ENCODE measurements around the gene TJP3.
"Not testable (repeated sequence)": the region's sequence is repeated elsewhere in the genome, so short reads cannot be mapped to it uniquely, and the experiment has no call there.

The TJP3 gene

GRCh38 chr19:3708207-3708931 lies at the start of gene TJP3:
TJP3 (plus strand) TSS chr19:3708384; CDS start chr19:3728433, 20,049 bp downstream.
- no peak for DNase-seq (ENCODE audit: low read depth in 2 of 3, low spot score in 2 of 3)

- no peak for DNase-seq (ENCODE audit: low read depth in 2 of 3, low spot score in 2 of 3)
Observed at GRCh38 chr19:3658870-3659745, 49.1 kb upstream of the TJP3 start.

- no peak for DNase-seq (ENCODE audit: low read depth in 2 of 3, low spot score in 2 of 3)
Observed at GRCh38 chr19:3659746-3660112, 48.5 kb upstream of the TJP3 start.

- no peak for DNase-seq (ENCODE audit: low read depth in 2 of 3, low spot score in 2 of 3)
Observed at GRCh38 chr19:3660493-3661219, 47.5 kb upstream of the TJP3 start.

GRCh38 chr19:3661284-3662238 lies 46.6 kb upstream of the TJP3 start:
- no peak for DNase-seq (ENCODE audit: low read depth in 2 of 3, low spot score in 2 of 3)

GRCh38 chr19:3663838-3664237 lies 44.3 kb upstream of the TJP3 start:
- no peak for DNase-seq (ENCODE audit: low read depth in 2 of 3, low spot score in 2 of 3)

GRCh38 chr19:3664879-3665642 lies 43.1 kb upstream of the TJP3 start:
- DNase-seq (ENCODE audit: low read depth in 2 of 3, low spot score in 2 of 3) = no peak

GRCh38 chr19:3665681-3666544 lies 42.3 kb upstream of the TJP3 start:
- DNase-seq (ENCODE audit: low read depth in 2 of 3, low spot score in 2 of 3) = peak in 2 of 3 experiments; percentile 76 to 93

- DNase-seq (ENCODE audit: low read depth in 2 of 3, low spot score in 2 of 3) = not testable (repeated sequence)
Observed at GRCh38 chr19:3666545-3666856, 41.7 kb upstream of the TJP3 start.

- DNase-seq (ENCODE audit: low read depth in 2 of 3, low spot score in 2 of 3) = no peak
Observed at GRCh38 chr19:3667037-3667638, 41.0 kb upstream of the TJP3 start.

- no peak for DNase-seq (ENCODE audit: low read depth in 2 of 3, low spot score in 2 of 3)
Observed at GRCh38 chr19:3667766-3668165, 40.4 kb upstream of the TJP3 start.

- DNase-seq (ENCODE audit: low read depth in 2 of 3, low spot score in 2 of 3) = no peak
Observed at GRCh38 chr19:3668331-3669081, 39.7 kb upstream of the TJP3 start.

GRCh38 chr19:3669082-3669946 lies 38.9 kb upstream of the TJP3 start:
- no peak for DNase-seq (ENCODE audit: low read depth in 2 of 3, low spot score in 2 of 3)

GRCh38 chr19:3669947-3670795 lies 38.0 kb upstream of the TJP3 start:
- no peak for DNase-seq (ENCODE audit: low read depth in 2 of 3, low spot score in 2 of 3)

- peak; percentile 38 to 73 (median 55) for DNase-seq (ENCODE audit: low read depth in 2 of 3, low spot score in 2 of 3)
Observed at GRCh38 chr19:3670796-3671679, 37.1 kb upstream of the TJP3 start.
